Measurements from ENCODE around the gene CTRB1. TPM values are rescaled to one million over a fixed set of nuclear protein-coding genes. Genes with fewer than 3 reads are reported as not detected.

The CTRB1 gene
- total RNA-seq, 1 experiment from 2014 or later, result 5.6 TPM

- Histone ChIP-seq H3K4me1 (ENCODE audit: control insufficient read depth in 1 of 2, insufficient read depth in 2 of 2, low read length in 2 of 2) (peaks cover 45 to 80% of the 10 kb centered on the region in 2 experiments), H3K79me2 (ENCODE audit: insufficient read depth, low read length) (peaks cover 29% of the 10 kb centered on the region), H3K4me3 (replicated peaks in 1 of 2; ENCODE audit: low read depth in 1 of 2, low read length in 2 of 2) (peak overlapping the region in 1 of 2 experiments; percentile 35; a peak in 3 of 4 replicates), H4K20me1 (ENCODE audit: insufficient read depth) (no peaks in the 10 kb centered on the region), H3K9me2 (ENCODE audit: insufficient read depth) (no peaks in the 10 kb centered on the region), H3K36me3 (ENCODE audit: control insufficient read depth in 1 of 2, insufficient read depth in 2 of 2, low read length in 2 of 2) (no peaks in the 10 kb centered on the region), H3K9me3 (ENCODE audit: control insufficient read depth in 1 of 2, insufficient read depth in 1 of 2, low read depth in 1 of 2, low read length in 2 of 2) (no peaks in the 10 kb centered on the region), H3K4me2 (ENCODE audit: low read length) (peak overlapping the region; percentile 98), H3K9ac (ENCODE audit: low read length) (peak overlapping the region; percentile 50), H3K27me3 (ENCODE audit: insufficient read depth, low read length) (no peaks in the 10 kb centered on the region), H3K27ac (ENCODE audit: low read depth, low read length) (peak overlapping the region; percentile 15; the same call in 1 of the 2 replicates), H2AFZ (ENCODE audit: low read depth, low read length, poor library complexity, severe bottlenecking) (no peak overlapping the region)
- no TSS peak for BruUV-seq (replicated peaks)
- intact Hi-C loops (cut with micrococcal nuclease), result no loop called here
- ATAC-seq, result peak; percentile 78
- DNase-seq (ENCODE audit: low read depth, low spot score), result peak; percentile 54
- CTCF ChIA-PET, result no interaction called here
- peak; percentile 54 for TF ChIP-seq POLR2AphosphoS5 (IDR thresholded peaks at IDR 0.05; ENCODE audit: low read depth, low read length)
- no peak for TF ChIP-seq POLR2A (IDR thresholded peaks at IDR 0.05; ENCODE audit: borderline replicate concordance, extremely low read depth, insufficient read depth, insufficient read length)
- no peak for TF ChIP-seq SRF (IDR thresholded peaks at IDR 0.05; ENCODE audit: low read depth)
- TF ChIP-seq EGR1 (IDR thresholded peaks at IDR 0.05; ENCODE audit: low read depth), result no peak
- TF ChIP-seq YY1 (IDR thresholded peaks at IDR 0.05; ENCODE audit: extremely low read depth, insufficient replicate concordance, low read depth, low read length), result peak; percentile 38
- no peak for TF ChIP-seq EZH2 (IDR thresholded peaks at IDR 0.05)
- TF ChIP-seq ELF1 (IDR thresholded peaks at IDR 0.05; ENCODE audit: borderline replicate concordance, low read depth), result no peak
- TF ChIP-seq EZH2phosphoT487 (IDR thresholded peaks at IDR 0.05; ENCODE audit: borderline replicate concordance), result no peak
- no peak for TF ChIP-seq TCF7L2 (IDR thresholded peaks at IDR 0.05; ENCODE audit: borderline replicate concordance, extremely low read depth, insufficient read depth, insufficient read length)
- TF ChIP-seq CBX3 (IDR thresholded peaks at IDR 0.05; ENCODE audit: low read depth), result no peak
- TF ChIP-seq, protein P1, sequence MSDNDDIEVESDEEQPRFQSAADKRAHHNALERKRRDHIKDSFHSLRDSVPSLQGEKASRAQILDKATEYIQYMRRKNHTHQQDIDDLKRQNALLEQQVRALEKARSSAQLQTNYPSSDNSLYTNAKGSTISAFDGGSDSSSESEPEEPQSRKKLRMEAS (IDR thresholded peaks at IDR 0.05), result peak; percentile 82
- TF ChIP-seq, protein P2, sequence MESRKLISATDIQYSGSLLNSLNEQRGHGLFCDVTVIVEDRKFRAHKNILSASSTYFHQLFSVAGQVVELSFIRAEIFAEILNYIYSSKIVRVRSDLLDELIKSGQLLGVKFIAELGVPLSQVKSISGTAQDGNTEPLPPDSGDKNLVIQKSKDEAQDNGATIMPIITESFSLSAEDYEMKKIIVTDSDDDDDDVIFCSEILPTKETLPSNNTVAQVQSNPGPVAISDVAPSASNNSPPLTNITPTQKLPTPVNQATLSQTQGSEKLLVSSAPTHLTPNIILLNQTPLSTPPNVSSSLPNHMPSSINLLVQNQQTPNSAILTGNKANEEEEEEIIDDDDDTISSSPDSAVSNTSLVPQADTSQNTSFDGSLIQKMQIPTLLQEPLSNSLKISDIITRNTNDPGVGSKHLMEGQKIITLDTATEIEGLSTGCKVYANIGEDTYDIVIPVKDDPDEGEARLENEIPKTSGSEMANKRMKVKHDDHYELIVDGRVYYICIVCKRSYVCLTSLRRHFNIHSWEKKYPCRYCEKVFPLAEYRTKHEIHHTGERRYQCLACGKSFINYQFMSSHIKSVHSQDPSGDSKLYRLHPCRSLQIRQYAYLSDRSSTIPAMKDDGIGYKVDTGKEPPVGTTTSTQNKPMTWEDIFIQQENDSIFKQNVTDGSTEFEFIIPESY (IDR thresholded peaks at IDR 0.05; ENCODE audit: extremely low read depth, insufficient replicate concordance, low read length), result no peak
- TF ChIP-seq ZFX (IDR thresholded peaks at IDR 0.05), result no peak
- TF ChIP-seq FOSL1 (IDR thresholded peaks at IDR 0.05; ENCODE audit: low read depth), result peak; percentile 92
- no peak for TF ChIP-seq ZNF274 (IDR thresholded peaks at IDR 0.05; ENCODE audit: low read depth, low read length)
- peak; percentile 90 for TF ChIP-seq JUND (IDR thresholded peaks at IDR 0.05)
- no peak for TF ChIP-seq REST (IDR thresholded peaks at IDR 0.05; ENCODE audit: low read depth)
- TF ChIP-seq RAD21 (IDR thresholded peaks at IDR 0.05; ENCODE audit: low read depth), result no peak
- no peak for TF ChIP-seq CEBPB (IDR thresholded peaks at IDR 0.05; ENCODE audit: low read depth)
- POLR2A ChIA-PET, result interaction anchor here (0.9 to 1.9 kb wide), 3 partner anchors 22 to 118 kb away, joined by 3 to 11 read pairs (median 4); no protein-coding TSS in a partner anchor
- RAD21 ChIA-PET (ENCODE audit: low non-redundant PET in 1 of 2, low total read pairs in 2 of 2, uncharacterized antibody in 2 of 2, unreplicated experiment in 2 of 2), result interaction anchor here in 1 of 2 experiments (0.8 kb wide), 1 partner anchor 37 kb away, joined by 7 read pairs; no protein-coding TSS in a partner anchor
Measured at GRCh38 chr16:75267631-75268264, 49.0 kb downstream of the CTRB1 start.
